GM23338 (cell line): Measurements from ENCODE around the gene GJA1. TPM values are rescaled to one million over a fixed set of nuclear protein-coding genes. Genes with fewer than 3 reads are reported as not detected.

Experiments used
- ATAC-seq: fragments of 200-7000 bp; cut with Tn5 transposase; 3 replicates; pipeline ENCODE4 v1.9.1; 2020
- DNase-seq: peaks from one replicate; pipeline ENCODE4 v3.0.0-alpha.2; 2015; ENCODE audit warnings: low spot score
- H2AFZ ChIP-seq: fragments of 200-600 bp; sonication (generic); 2 replicates; pipeline ENCODE4 v1.8.0; 2016; ENCODE audit warnings: antibody characterized with exemption, mild to moderate bottlenecking, moderate library complexity
- H3F3A ChIP-seq: fragments of 200-600 bp; sonication (generic); replicated peaks from 2 replicates; pipeline ENCODE4 v1.8.0; 2017; ENCODE audit warnings: antibody characterized with exemption, mixed run types, low read depth
- H3K27ac ChIP-seq: fragments of 200-600 bp; sonication (generic); 2 replicates; pipeline ENCODE4 v1.6.1; 2016; ENCODE audit warnings: low read depth
- H3K27me3 ChIP-seq: fragments of 200-600 bp; sonication (generic); 2 replicates; pipeline ENCODE4 v1.8.0; 2016; ENCODE audit warnings: mild to moderate bottlenecking, mixed run types, moderate library complexity; ENCODE audit not compliant: insufficient read depth
- H3K36me3 ChIP-seq: fragments of 200-600 bp; sonication (generic); 2 replicates; pipeline ENCODE4 v1.8.0; 2016; ENCODE audit warnings: mild to moderate bottlenecking; ENCODE audit not compliant: insufficient read depth
- H3K4me1 ChIP-seq: fragments of 200-600 bp; sonication (generic); 2 replicates; pipeline ENCODE4 v1.8.0; 2016; ENCODE audit warnings: mild to moderate bottlenecking, moderate library complexity; ENCODE audit not compliant: insufficient read depth
- H3K4me2 ChIP-seq: fragments of 200-600 bp; sonication (generic); 2 replicates; pipeline ENCODE4 v1.7.1; 2017; ENCODE audit warnings: mixed run types
- H3K4me3 ChIP-seq: fragments of 200-600 bp; sonication (generic); 2 replicates; pipeline ENCODE4 v1.6.1; 2016; ENCODE audit warnings: mixed run types
- H3K79me2 ChIP-seq: fragments of 200-600 bp; sonication (generic); replicated peaks from 2 replicates; pipeline ENCODE4 v1.8.0; 2017; ENCODE audit warnings: mild to moderate bottlenecking; ENCODE audit not compliant: insufficient read depth
- H3K9me2 ChIP-seq: fragments of 200-600 bp; sonication (generic); 2 replicates; pipeline ENCODE4 v1.8.0; 2017; ENCODE audit not compliant: insufficient read depth
- H4K20me1 ChIP-seq: fragments of 200-600 bp; sonication (generic); replicated peaks from 2 replicates; pipeline ENCODE4 v1.8.0; 2017; ENCODE audit warnings: mild to moderate bottlenecking; ENCODE audit not compliant: insufficient read depth
- H3K27ac Mint-ChIP-seq: 2 replicates; pipeline ENCODE4 v1.8.0; 2020; ENCODE audit warnings: inconsistent platforms, mild to moderate bottlenecking, moderate library complexity, mixed read lengths
- H3K27me3 Mint-ChIP-seq: 3 replicates; pipeline ENCODE4 v1.8.0; 2022; ENCODE audit warnings: low read depth, mild to moderate bottlenecking, moderate library complexity, mixed read lengths, inconsistent platforms; ENCODE audit not compliant: insufficient read depth, poor library complexity
- H3K36me3 Mint-ChIP-seq: 3 replicates; pipeline ENCODE4 v1.8.0; 2021; ENCODE audit warnings: low read depth, mild to moderate bottlenecking, inconsistent platforms, moderate library complexity, mixed read lengths
- H3K4me1 Mint-ChIP-seq: 3 replicates; pipeline ENCODE4 v1.8.0; 2020; ENCODE audit warnings: mild to moderate bottlenecking, inconsistent platforms, mixed read lengths
- H3K4me3 Mint-ChIP-seq: 3 replicates; pipeline ENCODE4 v1.8.0; 2021; ENCODE audit warnings: moderate library complexity, mild to moderate bottlenecking, inconsistent platforms, mixed read lengths
- H3K9me3 Mint-ChIP-seq: 3 replicates; pipeline ENCODE4 v1.8.0; 2020; ENCODE audit warnings: moderate library complexity, mild to moderate bottlenecking, inconsistent platforms, mixed read lengths
- CREB1 ChIP-seq: fragments of 250-450 bp; sonication (Bioruptor Pico); IDR thresholded peaks from 2 replicates; pipeline ENCODE4 v1.5.0; 2020; ENCODE audit warnings: low read depth, mild to moderate bottlenecking, moderate library complexity
- CTCF ChIP-seq, 2 experiments: fragments of 200-600 bp in 1 of 2; sonication (generic) in 1 of 2; conservative IDR thresholded peaks; 2 replicates each; pipeline versions ENCODE4 v1.5.1 to v1.6.1; 2016 to 2017; ENCODE audit warnings: antibody characterized with exemption in 2 of 2, low read depth in 2 of 2, mild to moderate bottlenecking in 2 of 2, moderate library complexity in 1 of 2
- ETS1 ChIP-seq: IDR thresholded peaks from 2 replicates; pipeline ENCODE4 v1.6.1; 2016; ENCODE audit warnings: antibody characterized with exemption
- EZH2 ChIP-seq: fragments of 200-600 bp; sonication (generic); IDR thresholded peaks from one replicate; pipeline ENCODE4 v1.8.0; 2017; ENCODE audit warnings: antibody characterized with exemption, mild to moderate bottlenecking, low read depth; ENCODE audit not compliant: unreplicated experiment
- EZH2phosphoT487 ChIP-seq: fragments of 200-600 bp; sonication (generic); IDR thresholded peaks from one replicate; pipeline ENCODE4 v1.8.1; 2018; ENCODE audit warnings: antibody characterized with exemption; ENCODE audit not compliant: unreplicated experiment
- JUNB ChIP-seq: IDR thresholded peaks from one replicate; pipeline ENCODE4 v1.6.1; 2016; ENCODE audit warnings: antibody characterized with exemption; ENCODE audit not compliant: unreplicated experiment
- NANOG ChIP-seq: IDR thresholded peaks from 2 replicates; pipeline ENCODE4 v1.6.1; 2016; ENCODE audit warnings: antibody characterized with exemption, borderline replicate concordance
- POLR2AphosphoS5 ChIP-seq: IDR thresholded peaks from 2 replicates; pipeline ENCODE4 v1.6.1; 2016; ENCODE audit warnings: antibody characterized with exemption, low read depth
- STAT1 ChIP-seq: IDR thresholded peaks from one replicate; pipeline ENCODE4 v1.6.1; 2016; ENCODE audit warnings: antibody characterized with exemption; ENCODE audit not compliant: unreplicated experiment
- ZNF114 ChIP-seq: fragments of 250-450 bp; sonication (Bioruptor Pico); IDR thresholded peaks from 2 replicates; pipeline ENCODE4 v1.5.0; 2020; ENCODE audit warnings: mild to moderate bottlenecking, moderate library complexity
- ZNF331 ChIP-seq: fragments of 250-450 bp; sonication (Bioruptor Pico); IDR thresholded peaks from 2 replicates; pipeline ENCODE4 v1.5.0; 2020; ENCODE audit warnings: low read depth, mild to moderate bottlenecking, moderate library complexity
- polyA plus RNA-seq: library from polyadenylated mRNA; unstranded; fragments of >200 nt; fragmentation: Nextera tagmentation; extraction: Ambion mirVana; gene quantifications from 2 replicates; pipeline ENCODE4 v1.2.1, GENCODE V29; 2016
- total RNA-seq: library from RNA; depleted of rRNA; stranded (reverse); fragments of >200 nt; shearing (Covaris generic); gene quantifications from 2 replicates; pipeline ENCODE4 v1.2.3, GENCODE V29; 2014
- TF ChIP-seq, protein P1 (sequence below): IDR thresholded peaks from one replicate; pipeline ENCODE4 v1.6.1; 2018; ENCODE audit warnings: antibody characterized with exemption; ENCODE audit not compliant: unreplicated experiment

The GJA1 gene
- total and polyA plus RNA-seq, 2 experiments from 2014 or later: 262 to 609 TPM

GRCh38 chr6:121441477-121441876 is 6.0 kb downstream of the GJA1 start (continued):
- TF ChIP-seq, protein P1, sequence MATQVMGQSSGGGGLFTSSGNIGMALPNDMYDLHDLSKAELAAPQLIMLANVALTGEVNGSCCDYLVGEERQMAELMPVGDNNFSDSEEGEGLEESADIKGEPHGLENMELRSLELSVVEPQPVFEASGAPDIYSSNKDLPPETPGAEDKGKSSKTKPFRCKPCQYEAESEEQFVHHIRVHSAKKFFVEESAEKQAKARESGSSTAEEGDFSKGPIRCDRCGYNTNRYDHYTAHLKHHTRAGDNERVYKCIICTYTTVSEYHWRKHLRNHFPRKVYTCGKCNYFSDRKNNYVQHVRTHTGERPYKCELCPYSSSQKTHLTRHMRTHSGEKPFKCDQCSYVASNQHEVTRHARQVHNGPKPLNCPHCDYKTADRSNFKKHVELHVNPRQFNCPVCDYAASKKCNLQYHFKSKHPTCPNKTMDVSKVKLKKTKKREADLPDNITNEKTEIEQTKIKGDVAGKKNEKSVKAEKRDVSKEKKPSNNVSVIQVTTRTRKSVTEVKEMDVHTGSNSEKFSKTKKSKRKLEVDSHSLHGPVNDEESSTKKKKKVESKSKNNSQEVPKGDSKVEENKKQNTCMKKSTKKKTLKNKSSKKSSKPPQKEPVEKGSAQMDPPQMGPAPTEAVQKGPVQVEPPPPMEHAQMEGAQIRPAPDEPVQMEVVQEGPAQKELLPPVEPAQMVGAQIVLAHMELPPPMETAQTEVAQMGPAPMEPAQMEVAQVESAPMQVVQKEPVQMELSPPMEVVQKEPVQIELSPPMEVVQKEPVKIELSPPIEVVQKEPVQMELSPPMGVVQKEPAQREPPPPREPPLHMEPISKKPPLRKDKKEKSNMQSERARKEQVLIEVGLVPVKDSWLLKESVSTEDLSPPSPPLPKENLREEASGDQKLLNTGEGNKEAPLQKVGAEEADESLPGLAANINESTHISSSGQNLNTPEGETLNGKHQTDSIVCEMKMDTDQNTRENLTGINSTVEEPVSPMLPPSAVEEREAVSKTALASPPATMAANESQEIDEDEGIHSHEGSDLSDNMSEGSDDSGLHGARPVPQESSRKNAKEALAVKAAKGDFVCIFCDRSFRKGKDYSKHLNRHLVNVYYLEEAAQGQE: no peak

GRCh38 chr6:121442576-121442975 is 7.1 kb downstream of the GJA1 start:
- Histone ChIP-seq H3K27ac (0 out of 2 replicates have a peak overlapping the region, but pooled peaks have one; percentile 12), H3K9me2 (no peaks in the 10 kb centered on the region), H3K79me2 (peaks cover 100% of the 10 kb centered on the region), H3K4me2 (peak overlapping the region; percentile 72), H3K4me3 (peak overlapping the region; percentile 42), H3K27me3 (no peaks in the 10 kb centered on the region), H2AFZ (no peak overlapping the region), H3F3A (peaks cover 16% of the 10 kb centered on the region; the same call in 1 of the 2 replicates), H3K4me1 (peaks cover 59% of the 10 kb centered on the region), H3K36me3 (peaks cover 28% of the 10 kb centered on the region; the same call in 1 of the 2 replicates), H4K20me1 (peaks cover 69% of the 10 kb centered on the region)
- peaks cover 15% of the 10 kb centered on the region for H3K27me3 Mint-ChIP-seq
- peak overlapping the region; percentile 53 for H3K4me3 Mint-ChIP-seq
- TF ChIP-seq ZNF114 (CRISPR knock-in tag) (no peak), CREB1 (CRISPR knock-in tag) (no peak), JUNB (no peak), POLR2AphosphoS5 (peak; percentile 46; the same call in 1 of the 2 replicates)
- peaks cover 3% of the 10 kb centered on the region; the same call in 2 of the 3 replicates for H3K9me3 Mint-ChIP-seq
- no peak overlapping the region; the same call in 1 of the 2 replicates for H3K27ac Mint-ChIP-seq
- no peak for ATAC-seq
- H3K36me3 Mint-ChIP-seq: peaks cover 86% of the 10 kb centered on the region
- H3K4me1 Mint-ChIP-seq: peaks cover 67% of the 10 kb centered on the region
- DNase-seq: peak; percentile 30

GRCh38 chr6:121443971-121444541 is 8.6 kb downstream of the GJA1 start:
- peaks cover 17% of the 10 kb centered on the region for H3F3A ChIP-seq
- peak overlapping the region; percentile 41; the same call in 2 of the 3 replicates for H3K4me3 Mint-ChIP-seq
- no peaks in the 10 kb centered on the region for H3K9me3 Mint-ChIP-seq
- peaks cover 74% of the 10 kb centered on the region for H4K20me1 ChIP-seq
- H2AFZ ChIP-seq: no peak overlapping the region
- H3K4me3 ChIP-seq: peak overlapping the region; percentile 42
- peaks cover 10% of the 10 kb centered on the region for H3K27me3 Mint-ChIP-seq
- no peaks in the 10 kb centered on the region for H3K27me3 ChIP-seq
- H3K4me1 Mint-ChIP-seq: peaks cover 72% of the 10 kb centered on the region
- H3K27ac Mint-ChIP-seq: no peak overlapping the region; the same call in 1 of the 2 replicates
- H3K79me2 ChIP-seq: peaks cover 100% of the 10 kb centered on the region
- peak overlapping the region; percentile 72 for H3K4me2 ChIP-seq
- H3K4me1 ChIP-seq: peaks cover 59% of the 10 kb centered on the region
- H3K27ac ChIP-seq: peak overlapping the region; percentile 74
- DNase-seq (no peak), ATAC-seq (no peak)
- peaks cover 93% of the 10 kb centered on the region for H3K36me3 Mint-ChIP-seq
- H3K9me2 ChIP-seq: no peaks in the 10 kb centered on the region
- peaks cover 41% of the 10 kb centered on the region for H3K36me3 ChIP-seq
- TF ChIP-seq CTCF (conservative IDR thresholded peaks at IDR 0.05; ENCODE audit: low read depth in 2 of 2) (no peak), ETS1 (no peak), EZH2phosphoT487 (no peak), ZNF114 (CRISPR knock-in tag) (no peak), EZH2 (no peak), STAT1 (no peak), NANOG (no peak), JUNB (no peak), ZNF331 (no peak), POLR2AphosphoS5 (no peak; the same call in 1 of the 2 replicates)
- TF ChIP-seq, protein P1: no peak
